NCI-H82 treated with DMSO at 0.1 percent for 48 hours (cell line): ENCODE data around the gene GLOD4.

Experiments used
- DNase-seq: peaks from one replicate; lab custom pipeline; 2025; ENCODE audit not compliant: unreplicated experiment; lab: John Stamatoyannopoulos, UW

Gene GLOD4

GRCh38 chr17:744937-745336 is 37.1 kb downstream of the GLOD4 start:
- DNase-seq, result no peak

- DNase-seq, result no peak
Observed at GRCh38 chr17:743139-743538, 38.9 kb downstream of the GLOD4 start.

- DNase-seq, result no peak
Observed at GRCh38 chr17:742147-742793, 39.8 kb downstream of the GLOD4 start.

GRCh38 chr17:740240-741017 is 41.7 kb downstream of the GLOD4 start:
- DNase-seq, result no peak

GRCh38 chr17:737561-738113 is 44.4 kb downstream of the GLOD4 start:
- no peak for DNase-seq

GRCh38 chr17:733743-734142 is 48.3 kb downstream of the GLOD4 start:
- DNase-seq, result no peak

- no peak for DNase-seq
Observed at GRCh38 chr17:732902-733720, 49.0 kb downstream of the GLOD4 start.

GRCh38 chr17:732067-732901 is 49.8 kb downstream of the GLOD4 start, which contains the start of gene TLCD3A:
Gene TLCD3A (plus strand): TSS chr17:732596. CDS start chr17:732648, 52 bp downstream.
- no peak for DNase-seq

- DNase-seq, result no peak
Observed at GRCh38 chr17:731644-732066, 50.4 kb downstream of the GLOD4 start.

- DNase-seq, result no peak
Observed at GRCh38 chr17:728911-729310, 53.2 kb downstream of the GLOD4 start.

GRCh38 chr17:726271-726919 is 55.7 kb downstream of the GLOD4 start:
- no peak for DNase-seq

GRCh38 chr17:725746-726145 is 56.3 kb downstream of the GLOD4 start:
- no peak for DNase-seq

GRCh38 chr17:725084-725483 is 57.0 kb downstream of the GLOD4 start:
- DNase-seq, result no peak

GRCh38 chr17:721540-721937 is 60.5 kb downstream of the GLOD4 start:
- DNase-seq, result no peak

GRCh38 chr17:720706-721539 is 61.2 kb downstream of the GLOD4 start:
- no peak for DNase-seq

- DNase-seq, result no peak
Observed at GRCh38 chr17:718075-718474, 64.0 kb downstream of the GLOD4 start.
